WTC11 (cell line): ENCODE results near the gene COL21A1. TPM values are rescaled to one million over a fixed set of nuclear protein-coding genes. Genes with fewer than 3 reads are reported as not detected.

Source experiments
- ATAC-seq: fragments of 200-7000 bp; cut with Tn5 transposase; 2 replicates; pipeline ENCODE4 v1.10.0; 2021; ENCODE audit warnings: mild to moderate bottlenecking, moderate library complexity
- CTCF ChIA-PET: fragments of 300-600 bp; sonication (Branson Sonifier 250); formaldehyde crosslinking; loops from one replicate; lab custom pipeline; 2021; ENCODE audit warnings: antibody characterized with exemption; lab: Charles Lee
- POLR2A ChIA-PET: fragments of 350-600 bp; sonication (Branson Sonifier 250); formaldehyde crosslinking; loops from one replicate; lab custom pipeline; 2021; ENCODE audit warnings: antibody characterized with exemption; lab: Charles Lee
- DNase-seq: peaks from one replicate; pipeline ENCODE4 v3.0.0; 2021; ENCODE audit warnings: low spot score
- H3K27ac Mint-ChIP-seq: 2 replicates; pipeline ENCODE4 v1.8.0; 2021; ENCODE audit warnings: mixed read lengths
- H3K27me3 Mint-ChIP-seq: 2 replicates; pipeline ENCODE4 v1.8.0; 2021; ENCODE audit warnings: low read depth, mild to moderate bottlenecking, moderate library complexity, mixed read lengths
- H3K36me3 Mint-ChIP-seq: 2 replicates; pipeline ENCODE4 v1.8.0; 2021; ENCODE audit warnings: mixed read lengths
- H3K4me1 Mint-ChIP-seq: 2 replicates; pipeline ENCODE4 v1.8.0; 2022; ENCODE audit warnings: mixed read lengths
- H3K4me3 Mint-ChIP-seq: 2 replicates; pipeline ENCODE4 v1.8.0; 2021; ENCODE audit warnings: mild to moderate bottlenecking, moderate library complexity, mixed read lengths
- H3K9me3 Mint-ChIP-seq: 2 replicates; pipeline ENCODE4 v1.8.0; 2021; ENCODE audit warnings: mixed read lengths
- ATF6 ChIP-seq: sonication (generic); formaldehyde crosslinking; IDR thresholded peaks from 2 replicates; pipeline ENCODE4 v1.8.1; 2023; ENCODE audit warnings: mild to moderate bottlenecking, missing genetic modification reagents
- ELF4 ChIP-seq: sonication (generic); formaldehyde crosslinking; IDR thresholded peaks from 2 replicates; pipeline ENCODE4 v1.8.1; 2022; ENCODE audit warnings: low read depth, mild to moderate bottlenecking, moderate library complexity, missing genetic modification reagents
- FOXP1 ChIP-seq: sonication (generic); formaldehyde crosslinking; IDR thresholded peaks from 2 replicates; pipeline ENCODE4 v1.8.0; 2022; ENCODE audit warnings: missing genetic modification reagents, mild to moderate bottlenecking, moderate library complexity, borderline replicate concordance
- GRHL2 ChIP-seq: fragments of 250-450 bp; sonication (Bioruptor Pico); IDR thresholded peaks from 2 replicates; pipeline ENCODE4 v1.8.0; 2022; ENCODE audit warnings: mild to moderate bottlenecking, moderate library complexity; ENCODE audit not compliant: insufficient replicate concordance, severe bottlenecking
- PREB ChIP-seq: sonication (generic); formaldehyde crosslinking; IDR thresholded peaks from 2 replicates; pipeline ENCODE4 v1.8.1; 2022; ENCODE audit warnings: mild to moderate bottlenecking, missing genetic modification reagents, moderate library complexity, borderline replicate concordance
- SMAD4 ChIP-seq: sonication (generic); formaldehyde crosslinking; IDR thresholded peaks from 2 replicates; pipeline ENCODE4 v1.8.0; 2022; ENCODE audit warnings: mild to moderate bottlenecking, missing genetic modification reagents
- total RNA-seq: library from RNA; stranded (reverse); gene quantifications from 3 replicates; pipeline ENCODE4 v1.2.3, GENCODE V29; 2021
- TF ChIP-seq, protein P1 (sequence below): sonication (generic); formaldehyde crosslinking; IDR thresholded peaks from 2 replicates; pipeline ENCODE4 v1.8.1; 2023; ENCODE audit warnings: mild to moderate bottlenecking, missing genetic modification reagents, moderate library complexity
- TF ChIP-seq, protein P2 (sequence below): fragments of 250-450 bp; sonication (Bioruptor Pico); IDR thresholded peaks from 2 replicates; pipeline ENCODE4 v1.9.0; 2021; ENCODE audit warnings: mild to moderate bottlenecking, borderline replicate concordance

Gene COL21A1
- total RNA-seq, 1 experiment from 2014 or later = 4.4 TPM

DNA sequence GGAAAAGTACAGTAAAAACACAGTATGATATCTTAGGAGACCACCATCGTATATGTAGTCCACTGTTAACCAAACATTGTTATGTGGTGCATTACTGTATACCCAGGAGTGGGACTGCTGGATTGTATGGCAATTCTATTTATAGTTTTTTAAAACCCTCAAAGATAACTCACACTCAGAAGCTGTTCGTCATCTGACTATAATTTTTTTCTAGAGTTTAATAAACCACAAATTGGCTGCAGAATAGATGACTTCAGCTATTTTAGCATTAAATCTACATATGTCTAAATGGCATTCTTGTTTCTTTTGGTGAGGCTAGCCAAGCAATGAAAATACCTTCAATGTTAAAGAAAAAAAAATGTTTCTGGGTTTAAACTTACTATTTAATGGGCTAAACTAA lies 237.7 kb downstream of the COL21A1 start:
- no peaks in the 10 kb centered on the region for H3K4me1 Mint-ChIP-seq
- no peaks in the 10 kb centered on the region for H3K36me3 Mint-ChIP-seq
- ATAC-seq = no peak
- H3K9me3 Mint-ChIP-seq = peaks cover 6% of the 10 kb centered on the region
- no peak overlapping the region for H3K4me3 Mint-ChIP-seq
- ChIA-PET POLR2A (no interaction called here), CTCF (no interaction called here)
- DNase-seq = no peak
- H3K27me3 Mint-ChIP-seq = no peaks in the 10 kb centered on the region
- H3K27ac Mint-ChIP-seq = no peak overlapping the region
- TF ChIP-seq FOXP1 (no peak), ELF4 (CRISPR knock-in tag) (no peak), PREB (CRISPR knock-in tag) (no peak), SMAD4 (no peak), GRHL2 (CRISPR knock-in tag) (no peak), ATF6 (CRISPR knock-in tag) (no peak)
- TF ChIP-seq, protein P1, sequence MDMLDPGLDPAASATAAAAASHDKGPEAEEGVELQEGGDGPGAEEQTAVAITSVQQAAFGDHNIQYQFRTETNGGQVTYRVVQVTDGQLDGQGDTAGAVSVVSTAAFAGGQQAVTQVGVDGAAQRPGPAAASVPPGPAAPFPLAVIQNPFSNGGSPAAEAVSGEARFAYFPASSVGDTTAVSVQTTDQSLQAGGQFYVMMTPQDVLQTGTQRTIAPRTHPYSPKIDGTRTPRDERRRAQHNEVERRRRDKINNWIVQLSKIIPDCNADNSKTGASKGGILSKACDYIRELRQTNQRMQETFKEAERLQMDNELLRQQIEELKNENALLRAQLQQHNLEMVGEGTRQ (CRISPR knock-in tag) = no peak
- TF ChIP-seq, protein P2, sequence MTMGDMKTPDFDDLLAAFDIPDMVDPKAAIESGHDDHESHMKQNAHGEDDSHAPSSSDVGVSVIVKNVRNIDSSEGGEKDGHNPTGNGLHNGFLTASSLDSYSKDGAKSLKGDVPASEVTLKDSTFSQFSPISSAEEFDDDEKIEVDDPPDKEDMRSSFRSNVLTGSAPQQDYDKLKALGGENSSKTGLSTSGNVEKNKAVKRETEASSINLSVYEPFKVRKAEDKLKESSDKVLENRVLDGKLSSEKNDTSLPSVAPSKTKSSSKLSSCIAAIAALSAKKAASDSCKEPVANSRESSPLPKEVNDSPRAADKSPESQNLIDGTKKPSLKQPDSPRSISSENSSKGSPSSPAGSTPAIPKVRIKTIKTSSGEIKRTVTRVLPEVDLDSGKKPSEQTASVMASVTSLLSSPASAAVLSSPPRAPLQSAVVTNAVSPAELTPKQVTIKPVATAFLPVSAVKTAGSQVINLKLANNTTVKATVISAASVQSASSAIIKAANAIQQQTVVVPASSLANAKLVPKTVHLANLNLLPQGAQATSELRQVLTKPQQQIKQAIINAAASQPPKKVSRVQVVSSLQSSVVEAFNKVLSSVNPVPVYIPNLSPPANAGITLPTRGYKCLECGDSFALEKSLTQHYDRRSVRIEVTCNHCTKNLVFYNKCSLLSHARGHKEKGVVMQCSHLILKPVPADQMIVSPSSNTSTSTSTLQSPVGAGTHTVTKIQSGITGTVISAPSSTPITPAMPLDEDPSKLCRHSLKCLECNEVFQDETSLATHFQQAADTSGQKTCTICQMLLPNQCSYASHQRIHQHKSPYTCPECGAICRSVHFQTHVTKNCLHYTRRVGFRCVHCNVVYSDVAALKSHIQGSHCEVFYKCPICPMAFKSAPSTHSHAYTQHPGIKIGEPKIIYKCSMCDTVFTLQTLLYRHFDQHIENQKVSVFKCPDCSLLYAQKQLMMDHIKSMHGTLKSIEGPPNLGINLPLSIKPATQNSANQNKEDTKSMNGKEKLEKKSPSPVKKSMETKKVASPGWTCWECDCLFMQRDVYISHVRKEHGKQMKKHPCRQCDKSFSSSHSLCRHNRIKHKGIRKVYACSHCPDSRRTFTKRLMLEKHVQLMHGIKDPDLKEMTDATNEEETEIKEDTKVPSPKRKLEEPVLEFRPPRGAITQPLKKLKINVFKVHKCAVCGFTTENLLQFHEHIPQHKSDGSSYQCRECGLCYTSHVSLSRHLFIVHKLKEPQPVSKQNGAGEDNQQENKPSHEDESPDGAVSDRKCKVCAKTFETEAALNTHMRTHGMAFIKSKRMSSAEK (CRISPR knock-in tag) = no peak
